ENCODE results near the gene SLC28A3. TPM values are rescaled to one million over a fixed set of nuclear protein-coding genes. Genes with fewer than 3 reads are reported as not detected.
A peak's percentile ranks its signal among the peaks of the same experiment; 100 is the strongest.

Gene SLC28A3
- total RNA-seq, 2 donors from 2014 or later: 0.11 TPM; not detected in 1

- no peaks in the 10 kb centered on the region for H3K27me3 ChIP-seq (ENCODE audit: control insufficient read depth, insufficient read depth, low read length, poor library complexity, severe bottlenecking)
- DNase-seq: no peak
- TF ChIP-seq CTCF (conservative IDR thresholded peaks at IDR 0.05): no peak
- peaks cover 4% of the 10 kb centered on the region for H3K27me3 Mint-ChIP-seq (ENCODE audit: insufficient read depth)
- H3K27ac Mint-ChIP-seq: peak overlapping the region; percentile 23
- WGBS, 2 experiments (ENCODE audit: insufficient coverage in 1 of 2, insufficient read length in 1 of 2): 91 to 93% methylated on average over 5 of the region's 5 CpGs
- no peak overlapping the region for H3K27ac ChIP-seq (ENCODE audit: low read depth, low read length)
- peaks cover 25% of the 10 kb centered on the region for H3K9me3 Mint-ChIP-seq
- H3K4me3 ChIP-seq (ENCODE audit: low read length): no peak overlapping the region
- H3K36me3 ChIP-seq (ENCODE audit: control insufficient read depth, insufficient read depth, low read length): no peaks in the 10 kb centered on the region
- no peaks in the 10 kb centered on the region for H3K4me1 ChIP-seq (ENCODE audit: control insufficient read depth, insufficient read depth, low read length)
- H3K9ac ChIP-seq (ENCODE audit: extremely low read depth, low read length, poor library complexity, severe bottlenecking): no peak overlapping the region
- no peaks in the 10 kb centered on the region for H3K4me1 Mint-ChIP-seq
- H3K36me3 Mint-ChIP-seq (ENCODE audit: low read depth): peaks cover 6% of the 10 kb centered on the region
- H3K9me3 ChIP-seq (ENCODE audit: control insufficient read depth, low read length): peaks cover 18% of the 10 kb centered on the region
- no peak overlapping the region for H3K4me3 Mint-ChIP-seq
Measured at GRCh38 chr9:84241817-84242373, 98.7 kb downstream of the SLC28A3 start.

- WGBS, 2 experiments (ENCODE audit: insufficient coverage in 1 of 2, insufficient read length in 1 of 2): 94% methylated on average over 2 of the region's 2 CpGs; no CpG with 5 or more reads in 1 of the 2 experiments
- Mint-ChIP-seq H3K27ac (no peak overlapping the region), H3K4me1 (peaks cover 11% of the 10 kb centered on the region)
Measured at GRCh38 chr9:84239343-84239742, 101.2 kb downstream of the SLC28A3 start.

GRCh38 chr9:84238652-84239051 lies 101.9 kb downstream of the SLC28A3 start:
- H3K4me1 Mint-ChIP-seq: peaks cover 11% of the 10 kb centered on the region
- Histone ChIP-seq H3K9ac (ENCODE audit: extremely low read depth, low read length, poor library complexity, severe bottlenecking) (no peak overlapping the region), H3K36me3 (ENCODE audit: control insufficient read depth, insufficient read depth, low read length) (no peaks in the 10 kb centered on the region), H3K4me1 (ENCODE audit: control insufficient read depth, insufficient read depth, low read length) (peaks cover 5% of the 10 kb centered on the region), H3K27ac (ENCODE audit: low read depth, low read length) (no peak overlapping the region), H3K9me3 (ENCODE audit: control insufficient read depth, low read length) (peaks cover 18% of the 10 kb centered on the region), H3K27me3 (ENCODE audit: control insufficient read depth, insufficient read depth, low read length, poor library complexity, severe bottlenecking) (no peaks in the 10 kb centered on the region), H3K4me3 (ENCODE audit: low read length) (peak overlapping the region; percentile 1)
- peaks cover 2% of the 10 kb centered on the region for H3K27me3 Mint-ChIP-seq (ENCODE audit: insufficient read depth)
- peak; percentile 57 for DNase-seq
- no peak overlapping the region for H3K27ac Mint-ChIP-seq
- TF ChIP-seq CTCF (conservative IDR thresholded peaks at IDR 0.05): peak; percentile 54
- H3K36me3 Mint-ChIP-seq (ENCODE audit: low read depth): peaks cover 6% of the 10 kb centered on the region
- WGBS, 2 experiments (ENCODE audit: insufficient coverage in 1 of 2, insufficient read length in 1 of 2): 87 to 91% methylated on average over 4 of the region's 4 CpGs
- H3K9me3 Mint-ChIP-seq: peaks cover 30% of the 10 kb centered on the region
- H3K4me3 Mint-ChIP-seq: no peak overlapping the region

More at GRCh38 chr9:84239343-84239742, 101.2 kb downstream of the SLC28A3 start:
- Mint-ChIP-seq H3K9me3 (peaks cover 30% of the 10 kb centered on the region), H3K36me3 (ENCODE audit: low read depth) (peaks cover 6% of the 10 kb centered on the region), H3K4me3 (no peak overlapping the region), H3K27me3 (ENCODE audit: insufficient read depth) (peaks cover 2% of the 10 kb centered on the region)
- Histone ChIP-seq H3K9ac (ENCODE audit: extremely low read depth, low read length, poor library complexity, severe bottlenecking) (no peak overlapping the region), H3K4me3 (ENCODE audit: low read length) (no peak overlapping the region), H3K9me3 (ENCODE audit: control insufficient read depth, low read length) (peaks cover 18% of the 10 kb centered on the region), H3K36me3 (ENCODE audit: control insufficient read depth, insufficient read depth, low read length) (no peaks in the 10 kb centered on the region), H3K27me3 (ENCODE audit: control insufficient read depth, insufficient read depth, low read length, poor library complexity, severe bottlenecking) (no peaks in the 10 kb centered on the region), H3K4me1 (ENCODE audit: control insufficient read depth, insufficient read depth, low read length) (peaks cover 5% of the 10 kb centered on the region), H3K27ac (ENCODE audit: low read depth, low read length) (no peak overlapping the region)
- no peak for TF ChIP-seq CTCF (conservative IDR thresholded peaks at IDR 0.05)
- no peak for DNase-seq
